NCI-H1105 (cell line): ENCODE results near the gene C11orf21.

Experiments
- DNase-seq: peaks from one replicate; lab custom pipeline; 2025; lab: John Stamatoyannopoulos, UW

Gene C11orf21

GRCh38 chr11:2271077-2271326, 30.7 kb downstream of the C11orf21 start:
- DNase-seq, result no peak

- no peak for DNase-seq
These were observed 31.2 kb downstream of the C11orf21 start, which contains the start of gene ASCL2 for GRCh38 chr11:2270322-2271076. ASCL2 (minus strand) TSS chr11:2270588; CDS start chr11:2270332, 256 bp downstream.

GRCh38 chr11:2269601-2270321, 32.0 kb downstream of the C11orf21 start:
- DNase-seq, result peak; percentile 79

DNA sequence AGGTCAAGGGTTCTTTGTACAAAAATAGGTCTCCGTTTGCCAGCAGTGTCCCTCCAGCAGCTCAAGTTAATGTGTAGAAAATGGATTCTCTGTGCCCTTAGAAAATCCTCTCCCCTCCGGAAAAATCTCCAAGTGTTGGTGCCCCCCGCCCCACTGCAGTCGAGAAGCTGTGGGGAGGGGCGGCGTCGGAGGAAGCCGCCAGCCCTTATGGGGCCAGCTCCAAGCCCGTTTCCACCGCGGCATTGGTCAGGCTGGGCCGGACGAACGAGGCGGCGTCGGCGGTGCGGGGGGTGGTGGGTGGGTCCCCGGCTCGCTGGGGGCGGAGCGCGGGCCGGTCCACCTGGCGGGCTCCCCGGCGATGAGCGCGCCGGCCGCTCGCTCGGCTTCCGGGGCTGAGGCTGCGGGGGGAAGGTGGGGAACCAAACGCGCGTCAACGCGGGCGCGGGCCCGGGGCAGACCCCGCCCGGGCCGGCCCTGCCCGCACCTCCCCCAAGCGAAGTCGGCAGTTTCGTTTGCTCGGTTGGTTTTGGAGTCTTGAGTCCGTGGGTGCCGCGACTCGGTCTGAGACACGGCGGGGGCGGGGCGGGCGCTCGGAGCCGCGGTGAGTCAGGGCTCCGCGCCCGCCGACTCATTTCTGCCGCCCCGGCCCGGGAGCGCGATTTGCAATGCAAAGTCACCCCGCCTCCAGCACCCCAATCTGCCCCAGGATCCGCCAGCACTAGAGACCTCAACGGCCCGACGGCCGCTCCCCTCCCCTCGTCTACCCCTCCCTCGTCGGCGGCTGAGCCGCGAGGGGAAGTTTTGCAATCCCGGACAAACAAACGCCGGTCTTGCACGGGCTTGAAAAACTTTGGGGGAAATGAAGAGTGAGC, 32.8 kb downstream of the C11orf21 start:
- DNase-seq, result peak; percentile 50

DNA sequence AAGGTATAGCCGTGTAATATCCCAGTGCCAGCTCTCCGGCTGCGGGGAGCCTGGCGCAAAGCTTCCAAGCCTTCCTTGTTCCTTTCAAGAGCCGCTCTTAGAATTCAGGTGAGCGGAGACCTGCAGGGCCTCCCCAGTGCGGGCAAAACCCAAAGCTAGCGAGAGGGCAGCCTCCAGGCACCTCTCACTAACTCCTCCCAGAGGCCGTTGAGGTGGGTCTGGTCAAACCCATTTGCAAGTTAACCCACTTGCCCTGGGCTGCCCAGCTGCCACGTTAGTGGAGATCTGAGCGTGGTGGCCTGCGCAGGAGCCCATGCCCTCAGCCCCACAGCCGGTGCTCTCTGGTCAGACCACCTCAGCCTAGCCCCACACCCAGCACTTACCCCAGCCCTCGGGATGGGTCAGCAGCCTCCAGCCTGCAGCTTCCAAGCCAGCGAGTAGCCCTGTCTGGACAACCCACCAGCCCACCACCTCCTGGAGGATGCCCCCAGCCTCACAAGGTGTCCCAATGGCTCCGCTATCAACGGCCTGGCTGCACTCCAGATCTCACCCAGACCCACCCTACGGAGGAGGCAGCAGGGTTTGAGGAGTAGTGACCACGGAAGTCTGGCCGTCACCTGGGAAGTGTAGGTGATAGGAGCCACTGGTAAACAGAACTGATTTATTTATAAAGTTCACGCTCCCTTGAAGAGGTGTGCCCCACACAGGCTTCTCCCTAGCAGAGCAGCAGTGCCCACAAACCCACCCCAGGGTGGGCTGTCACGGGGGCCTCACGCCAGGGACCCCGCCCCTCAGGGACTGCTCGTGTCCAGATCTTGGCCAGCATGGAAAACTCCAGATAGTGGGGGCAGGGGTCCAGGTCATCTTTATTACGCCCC, 33.6 kb downstream of the C11orf21 start:
- DNase-seq, result no peak

DNA sequence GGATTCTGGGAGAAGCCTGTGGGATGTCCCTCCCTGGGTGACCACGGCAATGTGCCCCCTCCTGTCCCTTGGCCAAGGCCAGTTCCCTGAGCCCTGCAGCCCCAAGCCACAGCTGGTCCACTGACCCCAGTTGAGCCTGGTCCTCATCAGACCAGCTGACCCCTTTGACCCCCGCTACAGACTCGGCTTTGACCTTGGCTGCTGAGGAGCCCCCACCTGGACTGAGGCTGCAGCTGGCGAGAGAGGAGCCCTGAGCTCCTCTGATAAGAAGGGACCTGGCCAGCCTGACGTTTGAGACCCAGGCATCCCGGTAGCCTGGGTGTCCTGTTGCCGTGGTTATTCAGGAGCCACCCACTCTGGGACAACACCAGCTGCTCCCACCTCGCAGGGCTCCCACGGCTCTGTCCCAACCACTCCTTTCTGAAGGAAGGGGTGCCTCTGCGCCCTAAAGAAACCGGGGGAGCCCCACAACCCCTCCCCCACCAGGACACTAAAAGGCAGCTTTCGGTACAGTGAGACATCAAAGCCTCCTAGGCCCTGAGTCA, 34.3 kb downstream of the C11orf21 start:
- no peak for DNase-seq

DNA sequence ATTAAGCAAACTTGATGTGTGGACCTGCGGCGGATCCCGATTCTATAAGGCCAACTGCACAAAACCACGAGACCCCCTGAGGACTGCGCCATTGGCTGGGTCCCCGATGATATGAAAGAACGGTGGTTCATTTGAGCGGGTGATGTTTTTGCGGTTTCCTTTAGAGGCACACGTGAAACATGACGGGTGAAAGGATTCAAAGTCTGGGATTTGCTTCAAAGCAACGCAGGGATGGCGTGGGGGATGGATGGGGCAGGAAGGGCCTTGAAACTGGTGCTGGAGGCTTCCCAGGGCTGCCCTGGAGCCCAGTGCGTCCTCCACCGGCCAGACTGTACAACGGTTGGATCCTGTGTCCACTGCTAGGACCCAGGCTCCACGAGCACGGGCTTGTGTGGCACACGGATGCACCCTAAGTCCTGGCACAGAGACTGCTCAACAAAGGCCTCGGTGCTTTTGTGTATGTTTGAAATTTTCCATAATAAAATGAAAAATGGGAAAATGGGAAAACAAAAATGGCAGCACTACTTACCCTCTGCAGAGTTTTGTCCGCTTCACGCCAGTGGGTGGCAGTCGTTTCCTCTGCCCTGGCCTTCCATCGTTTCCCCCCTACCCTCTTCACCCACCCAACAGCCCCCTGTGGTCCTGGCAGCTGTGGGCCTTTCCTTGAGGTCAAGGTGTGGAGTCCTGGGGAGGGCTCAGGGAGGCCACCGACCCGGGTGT, 35.0 kb downstream of the C11orf21 start:
- DNase-seq, result no peak

- no peak for DNase-seq
These were observed 35.7 kb downstream of the C11orf21 start for GRCh38 chr11:2265854-2266585.

- DNase-seq, result no peak
These were observed 36.3 kb downstream of the C11orf21 start for GRCh38 chr11:2265396-2265795.

GRCh38 chr11:2264366-2265053, 37.2 kb downstream of the C11orf21 start:
- DNase-seq, result no peak

- DNase-seq, result no peak
These were observed 37.9 kb downstream of the C11orf21 start for GRCh38 chr11:2263724-2264360.

- DNase-seq, result no peak
These were observed 38.6 kb downstream of the C11orf21 start for GRCh38 chr11:2263071-2263565.

DNA sequence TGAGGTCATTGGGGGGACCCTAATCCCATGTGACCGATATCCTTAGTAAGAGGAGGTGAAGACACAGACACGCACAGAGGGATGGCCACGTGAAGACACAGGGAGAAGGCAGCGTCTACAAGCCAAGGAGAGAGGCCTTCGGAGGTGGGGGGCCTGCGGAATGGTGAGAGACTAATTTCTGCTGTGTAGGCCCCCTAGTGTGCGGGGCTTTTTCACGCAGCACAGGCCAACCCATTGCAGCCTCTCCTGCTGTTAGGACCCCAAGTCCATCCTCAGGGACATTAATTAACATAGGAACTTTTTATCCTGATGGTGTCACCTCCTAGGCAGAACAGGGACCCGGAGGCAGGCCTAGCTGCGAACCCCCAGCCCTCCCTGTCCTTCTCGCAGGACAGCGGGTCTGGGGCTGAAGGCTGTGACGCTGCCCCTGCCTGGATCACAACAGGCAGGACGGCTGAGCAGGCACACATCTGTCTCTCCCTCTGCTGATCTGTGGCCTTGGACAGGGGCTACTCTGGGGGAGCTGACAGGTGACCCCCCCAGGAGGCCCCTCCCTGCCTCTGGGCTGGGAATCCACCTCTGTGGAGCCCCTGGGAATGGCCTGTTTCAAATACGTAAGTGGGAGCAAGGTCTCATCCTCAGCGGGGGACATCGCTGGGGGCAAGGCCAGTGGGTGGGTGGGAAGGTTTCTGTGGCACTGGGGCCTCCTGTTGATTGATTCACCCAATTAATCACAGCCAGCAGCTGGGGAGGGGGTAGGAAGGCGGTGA, 39.2 kb downstream of the C11orf21 start:
- DNase-seq, result no peak

DNA sequence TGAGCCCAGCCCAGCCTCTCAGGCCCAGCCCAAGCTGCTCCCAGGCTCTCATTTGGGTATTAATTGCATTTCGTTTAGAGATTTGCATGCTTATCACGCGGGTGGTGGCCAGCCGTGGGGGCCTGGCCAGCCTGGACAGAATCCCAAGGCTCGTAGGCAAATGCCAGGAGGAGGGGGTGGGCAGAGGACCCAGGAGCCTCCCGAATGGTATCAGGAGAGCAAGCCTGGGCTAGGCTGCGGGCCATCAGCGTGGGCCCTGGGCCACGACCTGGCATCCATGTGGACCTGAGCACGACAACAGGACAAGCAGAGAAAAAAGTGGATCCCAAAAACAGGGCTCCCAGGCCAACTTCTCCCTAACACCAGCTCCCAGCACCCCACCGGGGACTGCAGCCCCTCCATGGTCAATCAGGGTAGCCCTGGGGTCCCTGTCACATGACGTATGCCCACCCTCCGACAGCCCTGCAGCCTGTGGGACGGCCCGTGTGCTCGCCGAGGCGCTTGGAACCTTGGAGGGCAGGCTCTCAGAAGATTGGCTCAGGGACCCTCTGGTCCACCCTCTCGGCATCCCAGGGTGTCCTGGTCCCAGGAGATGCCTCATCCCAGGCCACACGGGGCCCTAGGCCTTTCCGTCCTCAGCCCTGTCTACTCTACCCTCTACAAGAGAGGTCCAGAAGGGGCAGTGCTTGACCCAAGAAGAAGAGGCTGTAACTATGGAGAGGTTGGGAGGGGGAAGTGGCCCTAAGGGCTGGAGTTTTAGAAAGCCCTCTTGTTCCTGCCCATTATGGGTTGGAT, 40.1 kb downstream of the C11orf21 start:
- no peak for DNase-seq

DNA sequence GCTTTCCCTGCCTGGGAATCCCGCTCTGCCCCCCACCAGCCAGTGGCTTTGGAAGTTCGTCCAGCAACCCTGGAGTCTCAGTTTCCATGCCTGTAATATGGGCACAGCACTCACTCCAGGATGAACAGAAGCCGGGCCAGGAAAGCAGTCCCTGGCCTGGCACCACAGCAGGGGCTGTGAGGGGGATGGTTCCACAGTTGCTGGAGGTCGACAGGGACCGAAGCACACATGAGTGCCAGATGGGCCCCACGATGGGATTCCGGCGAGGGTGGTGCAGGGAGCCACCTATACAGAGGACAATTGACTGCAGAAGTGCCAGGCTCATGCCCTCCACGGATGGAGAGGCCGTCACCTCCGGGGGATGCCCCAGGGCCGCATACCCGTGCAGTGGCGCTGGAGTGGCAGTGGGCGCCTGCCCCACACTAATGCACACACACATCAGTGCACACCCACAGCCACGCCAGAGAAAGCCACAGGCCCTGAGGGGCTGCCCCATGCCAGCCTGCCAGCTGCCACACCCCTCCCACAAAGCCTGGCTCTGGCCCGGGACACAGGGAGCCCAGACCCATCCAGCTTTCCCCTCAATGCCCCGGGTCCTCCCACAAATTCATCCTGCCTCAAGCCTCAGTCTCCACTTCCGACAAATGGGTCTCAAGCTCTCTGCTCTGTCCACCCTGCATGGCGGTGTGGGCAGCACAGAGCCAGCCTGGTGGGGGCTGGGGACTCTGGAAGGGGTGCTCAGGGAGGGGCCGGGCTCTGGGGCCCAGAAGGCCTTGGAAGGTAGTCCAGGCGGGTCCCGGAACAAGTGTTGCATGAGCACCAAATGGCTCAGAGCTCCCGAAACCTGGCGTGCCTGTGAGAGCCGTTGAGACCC, 41.0 kb downstream of the C11orf21 start:
- no peak for DNase-seq

DNA sequence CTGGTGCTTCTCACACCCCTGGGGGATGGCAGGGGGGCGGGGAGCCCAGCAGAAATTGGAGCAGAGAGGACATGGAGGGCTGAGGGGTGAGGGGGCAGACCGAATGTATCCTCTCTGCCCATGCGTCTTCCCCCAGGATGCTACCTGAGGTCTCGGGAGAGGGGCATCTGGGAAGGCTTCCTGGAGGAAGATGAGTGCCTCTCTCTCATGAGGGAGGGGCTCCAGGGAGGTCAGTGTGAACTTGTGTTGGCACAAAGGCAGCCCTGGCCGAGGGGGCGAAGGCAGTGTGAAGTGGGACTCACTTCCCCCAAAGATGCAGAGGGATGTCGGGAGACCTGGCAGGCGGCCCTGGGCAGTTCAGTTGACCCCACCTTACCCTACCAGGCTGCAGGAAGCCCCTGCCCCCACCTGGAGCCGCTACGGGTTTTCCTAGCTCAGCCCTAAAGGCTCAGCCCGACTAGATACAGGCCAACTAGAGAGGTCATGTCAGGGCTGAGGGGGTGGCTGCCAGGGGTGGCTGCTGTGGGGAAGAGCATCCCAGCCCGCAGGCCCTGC, 41.7 kb downstream of the C11orf21 start:
- no peak for DNase-seq
